ENCODE data around the gene C5orf46. TPM values are rescaled to one million over a fixed set of nuclear protein-coding genes. Genes with fewer than 3 reads are reported as not detected.
A peak's percentile ranks its signal among the peaks of the same experiment; 100 is the strongest.

Gene C5orf46
- total and polyA plus RNA-seq, 2 experiments from 2014 or later: 0.40 TPM; not detected in 1

- TF ChIP-seq, protein P1, sequence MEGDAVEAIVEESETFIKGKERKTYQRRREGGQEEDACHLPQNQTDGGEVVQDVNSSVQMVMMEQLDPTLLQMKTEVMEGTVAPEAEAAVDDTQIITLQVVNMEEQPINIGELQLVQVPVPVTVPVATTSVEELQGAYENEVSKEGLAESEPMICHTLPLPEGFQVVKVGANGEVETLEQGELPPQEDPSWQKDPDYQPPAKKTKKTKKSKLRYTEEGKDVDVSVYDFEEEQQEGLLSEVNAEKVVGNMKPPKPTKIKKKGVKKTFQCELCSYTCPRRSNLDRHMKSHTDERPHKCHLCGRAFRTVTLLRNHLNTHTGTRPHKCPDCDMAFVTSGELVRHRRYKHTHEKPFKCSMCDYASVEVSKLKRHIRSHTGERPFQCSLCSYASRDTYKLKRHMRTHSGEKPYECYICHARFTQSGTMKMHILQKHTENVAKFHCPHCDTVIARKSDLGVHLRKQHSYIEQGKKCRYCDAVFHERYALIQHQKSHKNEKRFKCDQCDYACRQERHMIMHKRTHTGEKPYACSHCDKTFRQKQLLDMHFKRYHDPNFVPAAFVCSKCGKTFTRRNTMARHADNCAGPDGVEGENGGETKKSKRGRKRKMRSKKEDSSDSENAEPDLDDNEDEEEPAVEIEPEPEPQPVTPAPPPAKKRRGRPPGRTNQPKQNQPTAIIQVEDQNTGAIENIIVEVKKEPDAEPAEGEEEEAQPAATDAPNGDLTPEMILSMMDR (conservative IDR thresholded peaks at IDR 0.05; ENCODE audit: low read depth in 2 of 2): no peak
- TF ChIP-seq ZNF331 (CRISPR knock-in tag; IDR thresholded peaks at IDR 0.05; ENCODE audit: low read depth) (no peak), ZNF114 (CRISPR knock-in tag; IDR thresholded peaks at IDR 0.05) (no peak), POLR2AphosphoS5 (IDR thresholded peaks at IDR 0.05; ENCODE audit: low read depth) (no peak), ETS1 (IDR thresholded peaks at IDR 0.05) (no peak)
- TF ChIP-seq, protein P2, sequence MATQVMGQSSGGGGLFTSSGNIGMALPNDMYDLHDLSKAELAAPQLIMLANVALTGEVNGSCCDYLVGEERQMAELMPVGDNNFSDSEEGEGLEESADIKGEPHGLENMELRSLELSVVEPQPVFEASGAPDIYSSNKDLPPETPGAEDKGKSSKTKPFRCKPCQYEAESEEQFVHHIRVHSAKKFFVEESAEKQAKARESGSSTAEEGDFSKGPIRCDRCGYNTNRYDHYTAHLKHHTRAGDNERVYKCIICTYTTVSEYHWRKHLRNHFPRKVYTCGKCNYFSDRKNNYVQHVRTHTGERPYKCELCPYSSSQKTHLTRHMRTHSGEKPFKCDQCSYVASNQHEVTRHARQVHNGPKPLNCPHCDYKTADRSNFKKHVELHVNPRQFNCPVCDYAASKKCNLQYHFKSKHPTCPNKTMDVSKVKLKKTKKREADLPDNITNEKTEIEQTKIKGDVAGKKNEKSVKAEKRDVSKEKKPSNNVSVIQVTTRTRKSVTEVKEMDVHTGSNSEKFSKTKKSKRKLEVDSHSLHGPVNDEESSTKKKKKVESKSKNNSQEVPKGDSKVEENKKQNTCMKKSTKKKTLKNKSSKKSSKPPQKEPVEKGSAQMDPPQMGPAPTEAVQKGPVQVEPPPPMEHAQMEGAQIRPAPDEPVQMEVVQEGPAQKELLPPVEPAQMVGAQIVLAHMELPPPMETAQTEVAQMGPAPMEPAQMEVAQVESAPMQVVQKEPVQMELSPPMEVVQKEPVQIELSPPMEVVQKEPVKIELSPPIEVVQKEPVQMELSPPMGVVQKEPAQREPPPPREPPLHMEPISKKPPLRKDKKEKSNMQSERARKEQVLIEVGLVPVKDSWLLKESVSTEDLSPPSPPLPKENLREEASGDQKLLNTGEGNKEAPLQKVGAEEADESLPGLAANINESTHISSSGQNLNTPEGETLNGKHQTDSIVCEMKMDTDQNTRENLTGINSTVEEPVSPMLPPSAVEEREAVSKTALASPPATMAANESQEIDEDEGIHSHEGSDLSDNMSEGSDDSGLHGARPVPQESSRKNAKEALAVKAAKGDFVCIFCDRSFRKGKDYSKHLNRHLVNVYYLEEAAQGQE (IDR thresholded peaks at IDR 0.05; ENCODE audit: unreplicated experiment): no peak
Observed at GRCh38 chr5:147876141-147876540, 30.2 kb downstream of the C5orf46 start (continued).

- H3K27ac Mint-ChIP-seq: peak overlapping the region; percentile 98
- H3K4me1 Mint-ChIP-seq: peaks cover 77% of the 10 kb centered on the region
- Histone ChIP-seq H3K27ac (ENCODE audit: low read depth) (peak overlapping the region; percentile 100), H3K4me1 (ENCODE audit: insufficient read depth) (peaks cover 47% of the 10 kb centered on the region), H3K4me2 (peak overlapping the region; percentile 73), H3K36me3 (ENCODE audit: insufficient read depth) (peaks cover 6% of the 10 kb centered on the region; the same call in 1 of the 2 replicates), H3F3A (replicated peaks; ENCODE audit: low read depth) (peaks cover 3% of the 10 kb centered on the region; the same call in 1 of the 2 replicates), H3K4me3 (peak overlapping the region; percentile 91), H4K20me1 (replicated peaks; ENCODE audit: insufficient read depth) (no peaks in the 10 kb centered on the region), H3K27me3 (ENCODE audit: insufficient read depth) (no peaks in the 10 kb centered on the region), H2AFZ (no peak overlapping the region), H3K79me2 (replicated peaks; ENCODE audit: insufficient read depth) (peaks cover 72% of the 10 kb centered on the region), H3K9me2 (ENCODE audit: insufficient read depth) (no peaks in the 10 kb centered on the region)
- H3K27me3 Mint-ChIP-seq (ENCODE audit: insufficient read depth, low read depth, poor library complexity): peaks cover 33% of the 10 kb centered on the region
- no peaks in the 10 kb centered on the region; the same call in 2 of the 3 replicates for H3K9me3 Mint-ChIP-seq
- TF ChIP-seq POLR2AphosphoS5 (IDR thresholded peaks at IDR 0.05; ENCODE audit: low read depth) (peak; percentile 29; the same call in 1 of the 2 replicates), STAT1 (IDR thresholded peaks at IDR 0.05; ENCODE audit: unreplicated experiment) (no peak), NANOG (IDR thresholded peaks at IDR 0.05; ENCODE audit: borderline replicate concordance) (peak; percentile 71; the same call in 1 of the 2 replicates), CREB1 (CRISPR knock-in tag; IDR thresholded peaks at IDR 0.05; ENCODE audit: low read depth) (0 out of 2 replicates have a peak, but pooled peaks have one; percentile 3), ZNF114 (CRISPR knock-in tag; IDR thresholded peaks at IDR 0.05) (0 out of 2 replicates have a peak, but pooled peaks have one; percentile 59)
- peaks cover 47% of the 10 kb centered on the region for H3K36me3 Mint-ChIP-seq (ENCODE audit: low read depth)
- ATAC-seq: peak; percentile 86
- peak; percentile 90 for DNase-seq (ENCODE audit: low spot score)
- H3K4me3 Mint-ChIP-seq: peak overlapping the region; percentile 86
Observed at GRCh38 chr5:147874910-147875367, 31.4 kb downstream of the C5orf46 start.

All from GM23338 (cell line).